Right ventricle myocardium inferior (tissue), 1 donor: ENCODE measurements around the gene NOL7. TPM values are rescaled to one million over a fixed set of nuclear protein-coding genes. Genes with fewer than 3 reads are reported as not detected.

ENCODE experiments used
- ATAC-seq: fragments of 200-7000 bp; cut with Tn5 transposase; one replicate; pipeline ENCODE4 v1.9.1; 2020; ENCODE audit warnings: mild to moderate bottlenecking, moderate library complexity
- DNase-seq: peaks from one replicate; pipeline ENCODE4 v3.0.0; 2021; ENCODE audit errors: missing footprints
- intact Hi-C: fragments of 100-400 bp; cut with DNase I; formaldehyde crosslinking; loops from one replicate; pipeline ENCODE4 v1.11.0; 2022
- long read RNA-seq: library from polyadenylated mRNA; unstranded; transcript quantifications from one replicate; pipeline ENCODE4 v2.0.0, GENCODE V29; 2021
- total RNA-seq: library from RNA; stranded (reverse); fragmentation: NEBNext Ultra II Directional; extraction: Animal tissue kit (Norgen Biotek cat#: 25700); gene quantifications from one replicate; pipeline ENCODE4 v1.2.1, GENCODE V29; 2021
- donor health status: DM: no; HTN: yes; CAD: no; lungs with severe emphysema.

The NOL7 gene
- total RNA-seq, result 50.7 TPM
- long read RNA-seq, transcript NOL7-202 (8 exons, 1,184 nt), result major isoform, 43 of 46 reads
- long read RNA-seq, partial matches to known transcripts, result 0 of 46 reads
- long read RNA-seq, other reads (novel, unspliced or antisense), result 2 of 46 reads

DNA sequence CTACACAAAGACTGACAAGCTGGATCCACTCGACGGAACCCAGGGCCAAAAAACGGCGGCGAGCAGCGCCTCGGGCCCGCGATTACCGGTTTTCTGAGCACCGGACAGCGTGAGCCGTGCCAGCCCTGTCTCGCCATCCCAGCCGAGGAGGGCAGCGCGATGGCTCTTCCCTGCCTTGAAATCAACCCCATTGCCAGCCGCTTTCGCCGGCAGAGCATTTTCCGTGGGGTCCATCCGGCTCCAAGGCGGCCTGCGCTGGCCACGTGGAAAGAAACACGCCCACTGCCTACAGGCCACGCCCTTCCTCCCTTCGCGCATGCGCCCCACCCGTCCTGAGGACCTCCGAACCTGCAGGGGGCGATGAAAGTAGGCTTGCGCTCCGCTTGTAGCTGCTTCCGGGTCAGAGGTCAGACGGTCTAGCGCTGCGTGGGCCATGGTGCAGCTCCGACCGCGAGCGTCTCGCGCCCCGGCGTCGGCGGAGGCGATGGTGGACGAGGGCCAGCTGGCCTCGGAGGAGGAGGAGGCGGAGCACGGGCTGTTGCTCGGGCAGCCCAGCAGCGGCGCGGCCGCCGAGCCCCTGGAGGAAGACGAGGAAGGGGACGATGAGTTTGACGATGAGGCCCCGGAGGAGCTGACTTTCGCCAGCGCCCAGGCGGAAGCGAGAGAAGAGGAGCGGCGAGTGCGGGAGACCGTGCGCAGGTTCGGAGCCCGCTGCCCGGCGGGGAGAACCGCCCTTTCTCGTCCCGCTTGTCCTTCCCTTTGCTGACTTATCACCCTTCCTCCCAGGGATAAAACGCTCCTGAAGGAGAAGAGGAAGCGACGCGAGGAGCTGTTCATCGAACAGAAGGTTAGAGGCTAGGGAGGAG is at the start of gene NOL7:
TSS of gene NOL7 (plus strand) at position 410 of the 866 bp plus-strand sequence. CDS start at position 434, 24 bp downstream.
- DNase-seq (peak; percentile 96), ATAC-seq (peak; percentile 99)
- intact Hi-C loops, result loop anchor here (1.0 to 5.0 kb wide), 4 partner anchors 38 to 288 kb away; partner anchors contain the start of gene TBC1D7

DNA sequence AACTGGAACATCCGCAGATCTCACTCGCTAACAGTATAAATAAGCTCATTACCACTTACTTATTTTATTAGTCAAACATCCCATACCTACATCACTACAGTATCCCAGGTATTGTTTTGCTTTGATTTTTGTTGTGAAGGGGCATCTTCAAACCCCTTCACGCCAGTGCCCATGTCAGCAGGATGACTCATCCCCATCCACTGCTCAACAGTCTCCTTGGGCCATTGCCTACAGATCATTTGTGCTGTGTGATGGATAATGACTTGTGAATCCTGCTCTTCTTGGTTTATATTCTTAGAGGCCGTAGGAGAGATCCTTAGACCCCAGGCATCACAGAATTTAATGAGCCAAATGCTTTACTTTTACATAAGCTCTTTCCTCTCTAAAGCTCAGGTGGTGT is 49.2 kb upstream of the NOL7 start:
- intact Hi-C loops, result no loop called here
- ATAC-seq (no peak), DNase-seq (no peak)

GRCh38 chr6:13566500-13566899 is 48.6 kb upstream of the NOL7 start:
- no peak for ATAC-seq
- intact Hi-C loops, result no loop called here

GRCh38 chr6:13568970-13569369 is 46.2 kb upstream of the NOL7 start:
- intact Hi-C loops, result no loop called here
- no peak for ATAC-seq
- no peak for DNase-seq

More at GRCh38 chr6:13566500-13566899, 48.6 kb upstream of the NOL7 start:
- DNase-seq, result no peak

GRCh38 chr6:13572240-13572639 is 42.9 kb upstream of the NOL7 start:
- intact Hi-C loops, result no loop called here
- DNase-seq (no peak), ATAC-seq (no peak)

DNA sequence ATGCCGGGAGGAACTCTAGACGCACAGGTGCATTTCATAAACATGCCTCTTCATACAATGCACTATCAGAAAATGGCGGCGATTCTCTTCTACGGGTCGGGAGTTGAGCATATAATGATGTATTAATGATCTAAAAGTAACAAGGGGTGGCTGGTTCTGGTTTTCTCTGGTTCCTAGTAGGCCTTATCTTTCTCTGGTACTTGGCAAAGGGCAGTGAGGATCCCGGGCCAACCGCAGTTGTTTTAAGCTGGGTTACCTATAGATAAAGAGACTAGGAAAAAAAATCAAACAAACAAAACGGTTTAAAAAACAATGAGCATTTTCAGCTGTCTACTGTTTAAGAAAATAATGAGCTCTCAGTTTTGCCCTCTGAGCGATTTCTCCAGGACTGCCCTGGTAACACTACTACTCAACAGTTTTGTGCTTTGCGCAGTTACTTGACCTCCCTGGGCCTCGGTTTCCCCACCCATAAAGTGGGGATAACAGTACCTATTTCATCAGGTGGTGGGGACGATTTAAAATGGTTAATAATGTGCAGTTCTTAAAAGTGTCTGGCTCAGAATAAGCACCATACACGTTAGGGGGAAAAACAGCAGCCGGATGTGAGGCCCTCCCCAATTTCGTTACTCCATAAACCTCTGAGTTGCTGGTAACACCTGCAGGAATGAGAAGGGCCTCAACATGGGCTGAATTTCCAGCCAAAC is 42.0 kb upstream of the NOL7 start:
- intact Hi-C loops, result no loop called here
- ATAC-seq (no peak), DNase-seq (no peak)

DNA sequence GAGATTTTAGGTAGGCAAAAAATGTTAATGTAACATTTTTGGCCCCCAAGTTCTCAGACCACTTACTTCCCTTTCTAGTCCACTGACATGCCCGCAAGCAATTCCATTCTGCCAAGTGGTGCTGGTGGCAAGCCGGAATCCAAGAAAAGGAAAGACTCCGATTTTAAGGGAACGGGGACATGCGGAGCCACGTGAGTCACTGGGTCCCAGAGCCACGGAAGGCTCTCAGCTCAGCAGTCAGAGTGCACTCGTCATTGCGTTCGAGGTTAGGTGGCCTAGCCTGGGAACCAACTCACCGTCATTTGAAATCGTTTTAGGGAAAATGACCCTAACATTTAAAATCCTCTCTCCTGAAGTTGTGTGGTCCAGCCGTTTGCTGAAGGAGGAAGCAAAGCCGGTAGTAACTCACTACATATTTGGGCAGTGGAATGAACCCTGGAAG is 41.4 kb upstream of the NOL7 start:
- DNase-seq (no peak), ATAC-seq (no peak)
- intact Hi-C loops, result loop anchor here (2.0 kb wide), 2 partner anchors 35 to 87 kb away; partner anchors contain the start of gene GFOD1

DNA sequence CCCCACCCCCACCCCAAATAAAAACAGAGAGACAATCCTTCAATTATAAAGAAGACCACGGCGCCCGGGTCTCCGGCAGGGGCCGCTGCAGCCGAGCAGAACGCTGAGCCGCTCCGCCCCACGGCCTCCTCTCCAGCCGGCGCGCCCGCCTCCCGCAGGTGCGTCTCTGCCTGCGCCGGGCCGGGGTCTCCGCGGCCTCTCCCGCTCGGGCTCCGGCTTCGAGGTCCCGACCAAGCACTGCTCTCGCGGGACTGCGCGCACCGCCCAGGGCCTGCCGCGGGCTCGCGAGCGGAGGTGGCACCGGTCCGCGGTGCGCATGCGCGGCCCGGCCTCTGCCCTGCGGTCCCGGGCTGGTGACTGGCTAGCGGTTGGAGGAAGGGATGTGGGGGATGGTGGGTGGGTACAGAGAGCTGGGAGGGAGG is 41.0 kb upstream of the NOL7 start:
- DNase-seq (peak; percentile 96), ATAC-seq (peak; percentile 96)
- intact Hi-C loops, result loop anchor here (2.0 kb wide), 2 partner anchors 35 to 87 kb away; partner anchors contain the start of gene GFOD1

DNA sequence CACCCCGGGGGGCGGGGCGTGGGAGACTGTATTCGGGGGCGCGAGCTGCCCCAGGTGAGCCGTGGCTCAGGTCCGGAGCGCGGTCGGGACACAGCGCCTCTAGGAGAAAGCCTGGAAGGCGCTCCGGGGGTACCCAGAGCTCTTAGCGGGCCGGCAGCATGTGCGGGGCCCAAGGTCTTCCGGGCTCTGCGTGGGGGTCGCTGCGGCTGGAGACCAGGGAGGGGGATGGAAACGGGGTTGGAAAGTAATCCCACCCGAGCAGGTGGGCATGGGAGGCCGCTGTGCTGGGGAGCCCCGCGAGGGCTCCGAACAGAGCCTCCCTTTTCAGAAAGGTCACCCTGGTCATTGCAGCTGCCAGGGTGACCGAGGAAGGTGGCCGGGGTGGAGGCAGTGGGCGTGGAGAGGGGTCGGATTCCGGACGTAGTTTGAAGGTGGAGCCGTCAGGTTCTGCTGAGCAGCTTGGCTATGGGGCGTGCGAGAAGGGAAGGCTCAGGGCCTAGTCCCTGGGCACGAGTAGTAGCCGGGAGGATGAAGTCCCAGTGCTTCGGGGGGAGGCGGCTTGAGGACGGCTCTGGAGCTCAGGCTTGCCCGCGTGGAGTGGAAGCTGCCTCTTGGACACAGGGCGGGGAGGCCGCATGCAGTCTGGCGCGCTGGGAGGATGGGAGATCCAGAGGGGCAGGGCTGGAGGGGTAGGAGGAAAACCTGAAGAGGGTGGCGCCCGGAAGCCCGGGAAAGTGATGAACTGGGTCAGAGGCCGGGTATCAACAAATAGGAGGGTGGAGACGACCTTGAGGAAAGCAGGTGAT is 40.4 kb upstream of the NOL7 start, which contains the start of gene SIRT5:
TSS of gene SIRT5 (plus strand) at position 31 of the 806 bp plus-strand sequence. CDS start 9,510 bp downstream, outside the sequence.
- ATAC-seq (peak; percentile 72), DNase-seq (peak; percentile 90)
- intact Hi-C loops, result loop anchor here (2.0 to 5.0 kb wide), 6 partner anchors 36 to 242 kb away; partner anchors contain the start of genes GFOD1 and RANBP9

- intact Hi-C loops, result loop anchor here (2.0 to 5.0 kb wide), 6 partner anchors 37 to 243 kb away; partner anchors contain the start of genes GFOD1 and RANBP9
- DNase-seq, result no peak
Observed at GRCh38 chr6:13575377-13575775, 39.8 kb upstream of the NOL7 start.

DNA sequence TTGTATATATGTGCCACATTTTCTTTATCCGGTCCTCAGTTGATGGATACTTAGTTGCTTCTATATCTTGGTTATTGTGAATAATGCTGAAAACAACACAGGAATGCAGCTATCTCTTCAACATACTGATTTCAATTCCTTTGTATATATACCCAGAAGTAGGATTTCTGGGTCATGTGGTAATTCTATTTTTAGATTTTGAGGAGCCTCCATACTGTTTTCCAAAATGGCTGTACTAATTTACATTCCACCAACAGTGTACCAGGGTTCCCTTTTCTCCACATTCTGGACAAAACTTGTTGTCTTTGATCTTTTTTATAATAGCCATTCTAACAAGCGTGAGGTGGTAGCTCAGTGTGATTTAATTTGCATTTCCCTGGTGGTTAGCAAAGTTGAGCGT is 39.1 kb upstream of the NOL7 start:
- ATAC-seq (no peak), DNase-seq (no peak)
- intact Hi-C loops, result loop anchor here (5.0 kb wide), 4 partner anchors 36 to 244 kb away; partner anchors contain the start of gene RANBP9

More at GRCh38 chr6:13575377-13575775, 39.8 kb upstream of the NOL7 start:
- no peak for ATAC-seq

GRCh38 chr6:13577926-13578325 is 37.2 kb upstream of the NOL7 start:
- intact Hi-C loops, result loop anchor here (5.0 kb wide), 4 partner anchors 34 to 246 kb away; partner anchors contain the start of gene RANBP9
- ATAC-seq (no peak), DNase-seq (no peak)

DNA sequence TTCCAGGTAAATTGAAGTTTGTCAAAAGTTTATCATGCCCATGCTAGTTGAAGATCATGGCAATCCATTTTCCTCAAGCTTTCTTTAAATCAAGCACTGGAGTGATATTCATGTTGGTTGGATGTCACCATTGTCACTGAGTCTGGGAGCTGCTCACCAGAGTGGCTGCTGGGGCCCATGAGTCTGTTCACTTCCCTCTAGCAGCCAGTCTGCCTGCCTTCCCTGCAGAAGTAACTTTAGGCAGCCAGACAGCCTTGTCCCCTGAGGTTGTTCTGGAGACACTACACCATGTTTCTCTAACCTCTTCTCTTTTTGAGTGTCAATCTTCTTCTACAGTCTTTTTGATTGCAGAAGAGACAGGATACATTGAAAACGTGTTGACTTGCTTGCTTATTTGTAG is 35.2 kb upstream of the NOL7 start:
- intact Hi-C loops, result loop anchor here (5.0 kb wide), 4 partner anchors 32 to 248 kb away; partner anchors contain the start of gene RANBP9
- no peak for ATAC-seq
- DNase-seq, result no peak

DNA sequence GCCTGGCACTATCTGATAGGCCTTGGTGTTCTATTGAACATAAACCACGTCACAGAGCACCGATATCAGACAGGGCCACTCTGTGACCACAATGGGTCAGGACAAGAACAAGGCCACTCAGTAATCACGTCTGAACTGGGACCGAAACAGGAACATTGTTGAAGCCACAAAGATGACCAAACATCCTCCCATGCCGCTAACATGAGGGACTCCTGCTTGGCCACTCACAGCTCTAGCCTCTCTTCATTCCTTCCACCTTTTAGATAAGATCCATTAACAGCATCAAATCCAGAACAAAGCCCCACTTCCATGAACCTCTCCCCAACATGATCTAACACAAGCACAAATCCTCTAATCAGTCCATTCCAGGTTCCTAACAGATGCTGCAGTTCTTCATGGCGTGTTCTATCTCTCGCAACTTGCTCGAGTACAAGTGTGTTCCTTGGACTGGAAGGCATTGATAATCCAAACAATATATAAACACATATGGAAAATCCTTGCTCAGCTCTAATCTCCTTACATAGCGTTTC is 33.4 kb upstream of the NOL7 start:
- ATAC-seq (no peak), DNase-seq (no peak)
- intact Hi-C loops, result no loop called here

DNA sequence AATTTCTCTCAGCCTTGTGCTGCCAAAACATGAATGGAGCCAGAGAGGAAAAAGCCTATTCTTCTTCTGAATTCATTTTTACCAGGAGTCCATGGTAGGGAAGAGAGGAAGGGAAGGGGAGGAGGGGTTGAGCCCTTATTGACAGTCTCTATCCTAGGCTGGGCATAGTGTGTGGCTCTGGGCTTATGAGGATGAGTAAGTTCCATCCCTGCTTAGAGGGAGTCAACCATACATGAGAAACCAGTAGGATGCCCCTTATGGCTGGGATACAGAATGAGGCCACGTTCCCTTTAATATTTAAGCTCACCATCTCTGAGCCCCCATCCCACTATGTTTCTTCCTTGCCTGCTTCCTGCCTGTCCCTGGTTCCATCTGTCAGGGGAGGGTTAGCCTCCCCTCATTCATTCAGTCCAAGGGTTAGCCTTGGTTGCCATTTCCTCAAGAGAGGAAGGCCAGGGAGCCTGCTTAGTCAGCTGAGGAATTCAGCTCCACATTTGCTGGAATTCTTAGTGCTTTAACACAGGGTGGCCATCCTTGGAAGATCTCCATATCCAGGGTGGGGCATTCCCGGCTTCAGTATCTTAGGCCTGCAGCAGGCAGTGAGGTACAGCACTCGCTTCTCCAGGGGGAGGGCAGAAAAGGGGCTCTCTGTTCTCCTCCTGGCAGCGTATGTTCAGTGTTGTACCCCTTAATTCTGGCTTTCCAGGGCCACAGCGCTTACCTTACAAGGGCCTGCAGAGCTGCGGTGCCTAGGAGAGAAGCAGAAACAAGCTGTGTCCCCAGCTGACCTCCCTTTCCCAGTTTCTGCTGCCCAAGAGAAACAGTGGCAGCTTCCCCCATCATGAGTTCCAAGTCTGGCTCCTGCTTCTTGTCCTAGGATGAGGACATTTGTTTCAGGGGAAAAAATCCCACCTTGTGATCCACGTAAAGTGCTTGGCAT is 28.3 kb upstream of the NOL7 start:
- intact Hi-C loops, result no loop called here
- DNase-seq, result no peak
- no peak for ATAC-seq

DNA sequence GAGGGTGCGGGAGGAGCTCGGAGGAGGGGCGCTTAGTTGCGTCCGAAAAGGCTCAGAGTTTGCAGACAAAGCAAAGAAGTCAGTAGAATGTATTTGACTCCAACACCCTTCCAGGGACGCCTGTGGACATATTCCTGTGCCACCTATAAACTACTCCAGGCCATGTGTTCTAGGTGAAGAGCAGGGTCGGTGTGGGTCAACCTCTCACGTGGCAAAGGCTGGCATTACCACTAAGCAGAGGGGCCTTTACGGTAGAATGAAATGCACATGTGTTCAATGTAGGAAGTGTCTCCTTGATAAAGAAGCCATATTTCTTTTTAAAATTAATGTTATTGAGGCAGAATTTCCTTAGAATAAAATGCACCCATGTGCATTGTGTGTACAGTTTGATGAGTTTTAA is 25.3 kb upstream of the NOL7 start:
- ATAC-seq, result no peak
- intact Hi-C loops, result no loop called here
- DNase-seq, result no peak
